Immature natural killer cell (primary cell): ENCODE data around the gene PTPRH. TPM values are rescaled to one million over a fixed set of nuclear protein-coding genes. Genes with fewer than 3 reads are reported as not detected.
"Not testable (repeated sequence)": the region's sequence is repeated elsewhere in the genome, so short reads cannot be mapped to it uniquely, and the experiment has no call there.

Experiments
- DNase-seq, 3 donors: peaks; one replicate each; pipeline ENCODE4 v3.0.0; 2022; ENCODE audit warnings: mixed read lengths in 1 of 3
- H3K27ac Mint-ChIP-seq, 6 donors: one replicate each; pipeline ENCODE4 v1.8.0; 2020; ENCODE audit warnings: mixed read lengths in 6 of 6, mild to moderate bottlenecking in 5 of 6, inconsistent platforms in 4 of 6, moderate library complexity in 3 of 6
- H3K27me3 Mint-ChIP-seq, 3 donors: one replicate each; pipeline ENCODE4 v1.8.0; 2020 to 2021; ENCODE audit warnings: low read depth in 3 of 3, mild to moderate bottlenecking in 3 of 3, mixed read lengths in 3 of 3, moderate library complexity in 3 of 3, inconsistent platforms in 1 of 3
- H3K36me3 Mint-ChIP-seq, 3 donors: one replicate each; pipeline ENCODE4 v1.8.0; 2020; ENCODE audit warnings: mixed read lengths in 3 of 3, inconsistent platforms in 2 of 3, mild to moderate bottlenecking in 2 of 3
- H3K4me1 Mint-ChIP-seq, 2 donors: one replicate each; pipeline ENCODE4 v1.8.0; 2020; ENCODE audit warnings: inconsistent platforms in 2 of 2, mild to moderate bottlenecking in 2 of 2, mixed read lengths in 2 of 2, moderate library complexity in 1 of 2
- H3K4me3 Mint-ChIP-seq, 5 donors: one replicate each; pipeline ENCODE4 v1.8.0; 2020; ENCODE audit warnings: mild to moderate bottlenecking in 5 of 5, mixed read lengths in 5 of 5, inconsistent platforms in 3 of 5, moderate library complexity in 3 of 5
- H3K9me3 Mint-ChIP-seq, 6 donors: one replicate each; pipeline ENCODE4 v1.8.0; 2020; ENCODE audit warnings: mild to moderate bottlenecking in 6 of 6, mixed read lengths in 6 of 6, inconsistent platforms in 4 of 6, moderate library complexity in 3 of 6
- polyA plus RNA-seq, 3 donors: library from polyadenylated mRNA; unstranded; fragments of 300-500 nt; fragmentation: Illumina TruSeq; gene quantifications; one replicate each; pipeline ENCODE4 v1.2.3, GENCODE V29; 2021

The PTPRH gene
- polyA plus RNA-seq, 3 donors from 2014 or later = not detected

DNA sequence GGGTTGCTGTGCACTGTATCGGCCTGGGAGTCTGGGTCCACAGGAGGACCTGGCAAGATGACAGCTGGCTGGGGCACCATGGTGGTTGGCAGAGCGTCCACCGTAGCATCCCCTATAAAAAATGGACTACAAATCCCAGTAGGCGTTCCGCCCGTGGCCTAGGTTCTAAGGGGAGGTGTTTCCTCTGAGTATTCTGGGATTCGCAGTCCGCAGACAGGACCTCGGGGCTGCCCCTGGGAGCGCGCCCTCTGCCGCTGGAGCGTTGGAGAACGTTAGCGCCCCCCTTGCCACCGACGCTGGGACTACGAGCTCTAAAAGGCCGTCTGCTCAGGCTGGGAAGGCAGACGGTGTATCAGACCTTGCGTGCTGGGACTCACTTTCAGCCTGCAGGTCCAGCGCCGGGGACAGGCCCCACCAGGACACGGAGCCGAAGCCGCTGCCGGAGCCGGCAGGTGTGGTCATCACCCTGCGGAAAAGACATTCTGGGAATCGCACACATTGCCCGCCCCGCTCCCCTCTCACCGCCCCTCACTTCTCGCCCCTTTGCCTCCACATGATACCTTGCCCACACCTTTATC is 43.3 kb downstream of the PTPRH start:
- Mint-ChIP-seq H3K27ac (peak overlapping the region in 1 of 6 donors; percentile 21), H3K4me3 (peak overlapping the region; percentile 33 to 76 (median 57)), H3K36me3 (no peaks in the 10 kb centered on the region), H3K9me3 (peaks cover 0 to 7% (median 0%) of the 10 kb centered on the region in 6 donors), H3K4me1 (peaks cover 13 to 14% of the 10 kb centered on the region in 2 donors), H3K27me3 (peaks cover 11 to 42% (median 22%) of the 10 kb centered on the region in 3 donors)
- DNase-seq = peak; percentile 13 to 56 (median 44)

DNA sequence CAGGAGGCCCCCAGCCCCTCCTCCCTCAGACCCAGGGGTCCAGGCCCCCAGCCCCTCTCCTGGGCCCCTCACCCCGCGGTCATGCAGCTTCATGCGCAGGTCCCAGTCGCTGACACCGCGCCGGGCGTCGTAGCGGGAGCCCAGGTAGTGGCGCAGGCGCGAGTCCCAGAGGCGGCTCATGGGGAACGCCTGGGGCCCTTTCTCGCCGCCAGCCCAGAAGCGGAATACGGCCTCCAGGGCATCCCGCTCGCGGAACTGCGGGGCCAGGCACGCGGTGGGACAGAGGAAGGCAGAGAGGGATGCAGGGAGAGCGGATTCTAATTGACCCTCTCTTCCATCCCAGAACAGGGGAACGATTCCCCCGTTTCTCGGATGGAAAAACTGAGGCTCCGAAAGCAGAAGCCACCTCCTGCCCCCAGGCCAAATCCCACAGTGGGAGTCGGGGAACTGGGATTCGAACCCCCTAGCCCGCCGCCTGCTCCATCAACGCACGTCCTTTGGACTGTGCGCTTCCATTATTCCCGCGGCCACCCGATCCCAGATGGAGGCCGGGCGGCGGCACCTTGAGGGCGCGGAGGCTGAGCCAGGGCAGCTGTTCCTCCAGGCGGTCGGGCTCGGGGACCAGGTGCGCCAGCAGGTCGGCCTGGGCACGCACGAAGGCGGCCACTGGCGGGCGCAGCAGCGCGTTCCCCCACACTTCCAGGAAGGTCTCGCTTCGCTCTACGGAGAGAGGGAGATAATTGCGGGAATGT is 47.6 kb downstream of the PTPRH start:
- peaks cover 9 to 27% (median 15%) of the 10 kb centered on the region in 3 donors for H3K27me3 Mint-ChIP-seq
- no peaks in the 10 kb centered on the region for H3K36me3 Mint-ChIP-seq
- H3K9me3 Mint-ChIP-seq = peaks cover 0 to 3% (median 0%) of the 10 kb centered on the region in 6 donors
- no peak overlapping the region for H3K4me3 Mint-ChIP-seq
- no peak overlapping the region for H3K27ac Mint-ChIP-seq
- no peak for DNase-seq
- H3K4me1 Mint-ChIP-seq = peaks cover 7 to 13% of the 10 kb centered on the region in 2 donors

- no peak for DNase-seq
- Mint-ChIP-seq H3K27me3 (peaks cover 5 to 21% (median 12%) of the 10 kb centered on the region in 3 donors), H3K27ac (no peak overlapping the region)
These were observed 48.3 kb downstream of the PTPRH start for GRCh38 chr19:55160986-55161365.

DNA sequence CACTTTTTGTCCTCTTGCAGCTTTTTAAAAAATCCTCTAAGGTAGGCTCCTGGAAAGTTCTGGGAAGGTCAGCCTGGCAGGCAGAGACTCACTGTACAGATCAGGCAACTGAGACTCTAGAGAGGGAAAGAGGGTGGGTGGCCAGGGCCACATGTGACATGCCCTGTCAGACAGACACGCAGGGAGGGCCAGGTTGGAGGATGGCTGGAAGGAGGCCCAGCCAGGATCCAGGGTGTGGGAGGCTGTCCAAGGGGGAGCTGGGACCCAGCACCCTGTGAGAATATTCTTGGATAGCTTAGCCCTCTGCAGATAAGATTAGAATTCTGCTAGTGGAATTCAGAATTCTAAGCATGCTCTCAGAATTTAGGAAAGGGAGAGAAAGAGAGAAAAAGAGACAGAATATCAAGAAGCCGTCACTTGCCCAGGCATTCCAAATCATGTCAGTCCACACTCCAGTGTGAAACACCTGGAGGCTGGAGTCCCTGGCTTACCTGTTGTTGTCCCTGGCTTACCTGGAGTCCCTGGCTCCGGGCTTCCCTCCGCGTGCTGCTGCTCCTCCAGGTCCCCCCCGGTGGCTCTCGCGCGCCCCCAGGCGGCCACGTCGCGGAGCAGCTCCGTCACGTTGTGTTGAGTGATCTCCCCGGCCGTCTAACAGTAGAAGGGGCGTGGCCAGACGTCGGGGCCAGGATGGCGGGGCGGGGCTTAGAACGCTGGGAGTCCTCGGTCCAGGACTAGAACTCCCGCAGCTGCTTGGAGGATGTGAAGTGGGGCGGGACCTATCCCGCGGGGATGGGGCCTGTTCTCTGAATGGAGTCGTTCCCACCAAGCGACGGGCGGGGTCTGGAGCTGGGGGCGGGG is 48.9 kb downstream of the PTPRH start:
- Mint-ChIP-seq H3K9me3 (peaks cover 0 to 2% (median 0%) of the 10 kb centered on the region in 6 donors), H3K4me3 (peak overlapping the region in 2 of 5 donors; percentile 12 to 70), H3K27ac (peak overlapping the region in 1 of 6 donors; percentile 70)

More at GRCh38 chr19:55160986-55161365, 48.3 kb downstream of the PTPRH start:
- Mint-ChIP-seq H3K4me1 (peaks cover 7 to 12% of the 10 kb centered on the region in 2 donors), H3K9me3 (peaks cover 0 to 2% (median 0%) of the 10 kb centered on the region in 6 donors), H3K36me3 (no peaks in the 10 kb centered on the region), H3K4me3 (no peak overlapping the region)

DNA sequence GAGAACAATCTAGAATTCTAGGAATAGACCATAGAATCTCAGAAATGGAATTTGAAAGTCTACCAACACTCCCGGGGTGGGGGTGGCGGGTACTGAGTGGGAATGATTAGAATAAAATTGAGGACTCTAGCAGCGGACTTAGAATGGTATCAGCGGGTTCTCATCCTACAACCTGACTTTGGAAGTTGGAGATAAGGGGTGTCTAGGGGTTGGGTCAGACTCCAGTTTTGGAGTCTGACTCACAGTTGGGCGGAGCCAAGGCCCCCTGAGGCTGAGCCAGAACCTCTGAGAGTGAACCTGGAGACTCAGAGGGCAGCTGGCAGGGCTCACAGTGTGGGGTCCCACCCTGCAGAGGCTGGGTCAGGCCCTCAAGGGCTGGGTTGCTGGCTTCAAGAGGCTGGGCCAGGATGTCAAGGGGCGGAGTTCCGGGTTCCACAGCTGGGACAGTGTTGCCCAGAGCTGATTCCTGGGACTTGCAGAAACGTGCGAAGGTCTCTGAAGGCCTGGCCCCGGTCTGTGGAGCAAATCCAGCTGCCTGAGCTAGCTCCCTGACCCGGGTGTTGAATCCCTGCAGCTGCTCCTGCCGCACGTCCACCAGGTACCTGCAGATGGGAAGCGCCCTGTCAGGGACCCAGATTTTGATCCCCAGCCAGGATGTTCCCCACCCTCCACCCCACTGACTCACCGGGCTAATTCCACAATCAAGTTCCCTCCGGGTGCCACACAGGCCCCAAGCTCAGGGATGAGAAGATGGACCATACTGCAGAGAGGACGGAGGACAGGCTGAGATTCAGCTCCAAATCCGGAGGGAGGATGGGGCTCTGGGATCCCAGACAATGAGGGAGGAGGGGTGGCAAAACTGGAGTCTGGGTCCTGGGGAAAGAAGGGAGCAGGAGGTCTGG is 50.2 kb downstream of the PTPRH start:
- H3K27ac Mint-ChIP-seq = no peak overlapping the region
- H3K36me3 Mint-ChIP-seq = no peaks in the 10 kb centered on the region
- peaks cover 12 to 14% of the 10 kb centered on the region in 2 donors for H3K4me1 Mint-ChIP-seq
- peaks cover 2 to 19% (median 7%) of the 10 kb centered on the region in 3 donors for H3K27me3 Mint-ChIP-seq
- H3K9me3 Mint-ChIP-seq = peaks cover 0 to 2% (median 0%) of the 10 kb centered on the region in 6 donors
- DNase-seq = no peak
- H3K4me3 Mint-ChIP-seq = no peak overlapping the region

More for the DNA sequence above, 48.9 kb downstream of the PTPRH start:
- Mint-ChIP-seq H3K27me3 (peaks cover 5 to 21% (median 6%) of the 10 kb centered on the region in 3 donors), H3K36me3 (no peaks in the 10 kb centered on the region), H3K4me1 (peaks cover 7 to 11% of the 10 kb centered on the region in 2 donors)
- DNase-seq = peak; percentile 86 to 87 (median 86)

- Mint-ChIP-seq H3K4me1 (peaks cover 17 to 19% of the 10 kb centered on the region in 2 donors), H3K27ac (no peak overlapping the region), H3K27me3 (peaks cover 6 to 15% (median 7%) of the 10 kb centered on the region in 3 donors)
These were observed 50.9 kb downstream of the PTPRH start for GRCh38 chr19:55158423-55158822.

GRCh38 chr19:55157064-55157908 is 52.0 kb downstream of the PTPRH start, which contains the start of gene TNNI3:
TNNI3 (minus strand) TSS chr19:55157732; CDS start chr19:55157589, 143 bp downstream.
- Mint-ChIP-seq H3K4me1 (peaks cover 18 to 22% of the 10 kb centered on the region in 2 donors), H3K36me3 (no peaks in the 10 kb centered on the region), H3K27ac (no peak within 1 kb of the TSS), H3K9me3 (peaks cover 0 to 2% (median 0%) of the 10 kb centered on the region in 6 donors), H3K27me3 (peaks cover 6 to 10% (median 7%) of the 10 kb centered on the region in 3 donors), H3K4me3 (peak within 1 kb of the TSS in 4 of 5 donors; percentile 26 to 33 (median 31))
- DNase-seq = no peak

More at GRCh38 chr19:55158423-55158822, 50.9 kb downstream of the PTPRH start:
- Mint-ChIP-seq H3K9me3 (peaks cover 0 to 2% (median 0%) of the 10 kb centered on the region in 6 donors), H3K4me3 (peak overlapping the region in 1 of 5 donors; percentile 30), H3K36me3 (no peaks in the 10 kb centered on the region)
- no peak for DNase-seq

- H3K27ac Mint-ChIP-seq = no peak overlapping the region
- DNase-seq = peak in 1 of 3 donors; percentile 26
- H3K4me1 Mint-ChIP-seq = peaks cover 27 to 29% of the 10 kb centered on the region in 2 donors
- peak overlapping the region; percentile 26 to 47 (median 32) for H3K4me3 Mint-ChIP-seq
- no peaks in the 10 kb centered on the region for H3K36me3 Mint-ChIP-seq
- peaks cover 6 to 14% (median 7%) of the 10 kb centered on the region in 3 donors for H3K27me3 Mint-ChIP-seq
- peaks cover 0 to 7% (median 0%) of the 10 kb centered on the region in 6 donors for H3K9me3 Mint-ChIP-seq
These were observed 52.9 kb downstream of the PTPRH start for GRCh38 chr19:55156202-55157063.

DNA sequence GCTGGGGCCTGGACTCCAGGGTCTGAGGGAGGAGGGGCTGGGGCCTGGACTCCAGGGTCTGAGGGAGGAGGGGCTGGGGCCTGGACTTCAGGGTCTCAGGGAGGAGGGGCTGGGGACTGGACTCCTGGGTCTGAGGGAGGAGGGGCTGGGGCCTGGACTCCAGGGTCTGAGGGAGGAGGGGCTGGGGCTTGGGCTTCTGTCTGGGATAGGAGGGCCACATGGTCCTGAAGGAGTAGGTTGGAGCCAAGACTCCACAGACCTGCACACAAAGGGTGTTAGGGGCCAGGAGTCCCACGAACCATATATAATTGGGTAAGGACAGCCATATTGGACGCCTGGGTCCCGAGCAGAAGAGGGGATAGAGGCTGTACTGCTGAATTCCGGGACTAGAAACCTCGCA is 53.5 kb downstream of the PTPRH start:
- not testable (repeated sequence) for H3K9me3 Mint-ChIP-seq, H3K27ac Mint-ChIP-seq, H3K4me3 Mint-ChIP-seq, H3K36me3 Mint-ChIP-seq, DNase-seq
- peaks cover 28 to 29% of the 10 kb centered on the region in 2 donors for H3K4me1 Mint-ChIP-seq
- peaks cover 6 to 14% (median 7%) of the 10 kb centered on the region in 3 donors for H3K27me3 Mint-ChIP-seq

DNA sequence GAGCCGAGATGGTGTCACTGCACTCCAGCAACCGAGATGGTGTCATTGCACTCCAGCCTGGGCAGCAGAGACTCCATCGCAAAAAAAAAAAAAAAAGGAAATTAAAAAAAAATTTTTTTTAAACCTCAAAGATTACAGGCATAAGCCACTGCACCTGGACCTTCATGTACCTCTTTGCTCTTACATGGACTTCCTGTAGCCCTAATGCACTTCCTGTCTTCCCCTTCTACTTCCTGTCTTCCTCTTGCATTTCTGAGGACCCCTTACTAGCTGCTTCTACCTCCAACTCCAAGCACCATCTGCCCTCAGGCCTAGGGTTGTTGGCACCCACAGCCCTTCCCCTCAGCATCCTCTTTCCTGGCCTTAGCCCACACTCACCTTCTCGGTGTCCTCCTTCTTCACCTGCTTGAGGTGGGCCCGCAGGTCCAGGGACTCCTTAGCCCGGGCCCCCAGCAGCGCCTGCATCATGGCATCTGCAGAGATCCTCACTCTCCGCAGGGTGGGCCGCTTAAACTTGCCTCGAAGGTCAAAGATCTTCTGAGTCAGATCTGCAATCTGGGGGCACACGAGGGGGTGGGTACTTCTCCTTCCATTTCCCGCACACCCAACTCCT is 55.5 kb downstream of the PTPRH start:
- H3K27me3 Mint-ChIP-seq = peaks cover 5 to 19% (median 7%) of the 10 kb centered on the region in 3 donors
- no peaks in the 10 kb centered on the region for H3K36me3 Mint-ChIP-seq
- H3K9me3 Mint-ChIP-seq = peaks cover 0 to 7% (median 0%) of the 10 kb centered on the region in 6 donors
- no peak overlapping the region for H3K4me3 Mint-ChIP-seq
- no peak overlapping the region for H3K27ac Mint-ChIP-seq
- peaks cover 25 to 28% of the 10 kb centered on the region in 2 donors for H3K4me1 Mint-ChIP-seq
- no peak for DNase-seq

GRCh38 chr19:55152017-55152416 is 57.3 kb downstream of the PTPRH start:
- peak overlapping the region in 1 of 5 donors; percentile 8 for H3K4me3 Mint-ChIP-seq
- H3K4me1 Mint-ChIP-seq = peaks cover 24 to 28% of the 10 kb centered on the region in 2 donors
- H3K36me3 Mint-ChIP-seq = no peaks in the 10 kb centered on the region
- no peak for DNase-seq
- peaks cover 7 to 21% (median 14%) of the 10 kb centered on the region in 3 donors for H3K27me3 Mint-ChIP-seq
- H3K27ac Mint-ChIP-seq = peak overlapping the region in 5 of 6 donors; percentile 26 to 83 (median 77)
- H3K9me3 Mint-ChIP-seq = peaks cover 0 to 7% (median 0%) of the 10 kb centered on the region in 6 donors
